DMS53 treated with DMSO at 0.1 percent for 48 hours (cell line): Measurements from ENCODE around the gene MKRN1.
"Not testable (repeated sequence)": the region's sequence is repeated elsewhere in the genome, so short reads cannot be mapped to it uniquely, and the experiment has no call there.

Experiments
- DNase-seq: peaks from one replicate; lab custom pipeline; 2025; ENCODE audit not compliant: unreplicated experiment; lab: John Stamatoyannopoulos, UW

MKRN1 gene

GRCh38 chr7:140485500-140486265 is 6.4 kb upstream of the MKRN1 start:
- DNase-seq, result no peak

GRCh38 chr7:140484951-140485499 is 5.7 kb upstream of the MKRN1 start:
- DNase-seq, result no peak

- no peak for DNase-seq
Measured at GRCh38 chr7:140484479-140484878, 5.2 kb upstream of the MKRN1 start.

GRCh38 chr7:140479739-140480084 is 407 bp upstream of the MKRN1 start:
- DNase-seq, result no peak

- peak; percentile 15 for DNase-seq
Measured at GRCh38 chr7:140478246-140479061, 851 bp downstream of the MKRN1 start.

GRCh38 chr7:140476698-140477261 is 2.5 kb downstream of the MKRN1 start:
- no peak for DNase-seq

GRCh38 chr7:140475747-140476333 is 3.5 kb downstream of the MKRN1 start:
- DNase-seq, result peak; percentile 94

GRCh38 chr7:140463111-140463510 is 16.2 kb downstream of the MKRN1 start:
- DNase-seq, result no peak

GRCh38 chr7:140458916-140459315 is 20.4 kb downstream of the MKRN1 start:
- no peak for DNase-seq

- DNase-seq, result no peak
Measured at GRCh38 chr7:140458201-140458600, 21.1 kb downstream of the MKRN1 start.

GRCh38 chr7:140456551-140457051 is 22.7 kb downstream of the MKRN1 start:
- no peak for DNase-seq

GRCh38 chr7:140455743-140456142 is 23.6 kb downstream of the MKRN1 start:
- DNase-seq, result no peak

- no peak for DNase-seq
Measured at GRCh38 chr7:140454657-140455015, 24.7 kb downstream of the MKRN1 start.

GRCh38 chr7:140453785-140454656 is 25.3 kb downstream of the MKRN1 start:
- DNase-seq, result not testable (repeated sequence)

GRCh38 chr7:140453273-140453672 is 26.0 kb downstream of the MKRN1 start:
- DNase-seq, result no peak

GRCh38 chr7:140451716-140452115 is 27.6 kb downstream of the MKRN1 start:
- DNase-seq, result no peak

- DNase-seq, result no peak
Measured at GRCh38 chr7:140448781-140449480, 30.4 kb downstream of the MKRN1 start.

GRCh38 chr7:140447841-140448240 is 31.5 kb downstream of the MKRN1 start:
- DNase-seq, result peak; percentile 20

- no peak for DNase-seq
Measured at GRCh38 chr7:140446467-140446866, 32.8 kb downstream of the MKRN1 start.

- no peak for DNase-seq
Measured at GRCh38 chr7:140441519-140441918, 37.8 kb downstream of the MKRN1 start.
